MCF 10A (cell line): Measurements from ENCODE around the gene KCNIP1. TPM values are rescaled to one million over a fixed set of nuclear protein-coding genes. Genes with fewer than 3 reads are reported as not detected.
A peak's percentile ranks its signal among the peaks of the same experiment; 100 is the strongest.

Experiments
- BruUV-seq: library from RNA; stranded (reverse); fragments of 400-500 nt; replicated peaks from 2 replicates; lab custom pipeline; 2021; lab: Mats Ljungman, UMichigan
- CTCF ChIA-PET: fragments of 300-600 bp; sonication (Branson Sonifier 250); formaldehyde crosslinking; extraction: SDS; loops from one replicate; lab custom pipeline; 2021; ENCODE audit warnings: antibody characterized with exemption, inconsistent platforms; lab: Yijun Ruan, JAX
- POLR2A ChIA-PET: fragments of 300-600, 350-650 bp; sonication (Branson Sonifier 250); formaldehyde crosslinking; extraction: SDS; loops from one replicate; lab custom pipeline; 2020; ENCODE audit warnings: antibody characterized with exemption, inconsistent platforms; lab: Yijun Ruan, JAX
- DNase-seq: peaks from one replicate; pipeline ENCODE4 v3.0.0-alpha.2; 2018; ENCODE audit not compliant: unreplicated experiment
- H3K27ac Mint-ChIP-seq: one replicate; pipeline ENCODE4 v1.8.0; 2022; ENCODE audit warnings: mild to moderate bottlenecking, low read depth, mixed read lengths; ENCODE audit not compliant: unreplicated experiment
- H3K27me3 Mint-ChIP-seq: one replicate; pipeline ENCODE4 v1.8.0; 2022; ENCODE audit warnings: mixed read lengths; ENCODE audit not compliant: insufficient read depth, unreplicated experiment
- H3K36me3 Mint-ChIP-seq: one replicate; pipeline ENCODE4 v1.8.0; 2022; ENCODE audit warnings: mild to moderate bottlenecking, moderate library complexity, mixed read lengths; ENCODE audit not compliant: insufficient read depth, unreplicated experiment
- H3K4me1 Mint-ChIP-seq: one replicate; pipeline ENCODE4 v1.8.0; 2022; ENCODE audit warnings: mixed read lengths; ENCODE audit not compliant: insufficient read depth, unreplicated experiment
- H3K4me3 Mint-ChIP-seq: one replicate; pipeline ENCODE4 v1.8.0; 2022; ENCODE audit warnings: mild to moderate bottlenecking, moderate library complexity, mixed read lengths; ENCODE audit not compliant: unreplicated experiment
- H3K9me3 Mint-ChIP-seq: one replicate; pipeline ENCODE4 v1.8.0; 2022; ENCODE audit warnings: mixed read lengths; ENCODE audit not compliant: unreplicated experiment
- intact Hi-C: fragments of 100-400 bp; cut with micrococcal nuclease; formaldehyde crosslinking; loops from 2 replicates; pipeline ENCODE4 v1.14.1; 2022
- total RNA-seq: library from RNA; stranded (reverse); gene quantifications from 2 replicates; pipeline ENCODE4 v1.2.3, GENCODE V29; 2022
- TF ChIP-seq, protein P1 (sequence below): fragments of 200-600 bp; IDR thresholded peaks from one replicate; pipeline ENCODE4 v1.8.0; 2022; ENCODE audit warnings: antibody characterized with exemption, mild to moderate bottlenecking; ENCODE audit not compliant: unreplicated experiment

KCNIP1 gene
- total RNA-seq, 1 experiment from 2014 or later: not detected

DNA sequence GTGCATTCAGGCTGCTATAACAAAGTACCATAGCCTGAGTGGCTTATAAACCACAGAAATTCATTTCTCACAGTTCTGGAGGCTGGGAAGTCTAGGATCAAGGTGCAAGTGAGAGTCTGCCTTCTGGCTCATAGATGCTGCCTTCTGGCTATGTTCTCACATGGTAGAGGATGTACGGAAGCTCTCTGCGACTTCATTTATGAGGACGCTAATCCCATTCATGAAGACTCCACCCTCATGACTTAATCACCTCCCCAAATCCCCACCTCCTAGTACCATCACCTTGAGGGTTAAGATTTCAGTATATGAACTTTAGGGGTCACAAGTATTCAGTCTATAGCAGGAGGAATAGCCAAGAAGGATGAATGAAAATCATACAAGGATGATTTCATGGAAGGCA lies 37.3 kb upstream of the KCNIP1 start:
- intact Hi-C loops: no loop called here
- TF ChIP-seq, protein P1, sequence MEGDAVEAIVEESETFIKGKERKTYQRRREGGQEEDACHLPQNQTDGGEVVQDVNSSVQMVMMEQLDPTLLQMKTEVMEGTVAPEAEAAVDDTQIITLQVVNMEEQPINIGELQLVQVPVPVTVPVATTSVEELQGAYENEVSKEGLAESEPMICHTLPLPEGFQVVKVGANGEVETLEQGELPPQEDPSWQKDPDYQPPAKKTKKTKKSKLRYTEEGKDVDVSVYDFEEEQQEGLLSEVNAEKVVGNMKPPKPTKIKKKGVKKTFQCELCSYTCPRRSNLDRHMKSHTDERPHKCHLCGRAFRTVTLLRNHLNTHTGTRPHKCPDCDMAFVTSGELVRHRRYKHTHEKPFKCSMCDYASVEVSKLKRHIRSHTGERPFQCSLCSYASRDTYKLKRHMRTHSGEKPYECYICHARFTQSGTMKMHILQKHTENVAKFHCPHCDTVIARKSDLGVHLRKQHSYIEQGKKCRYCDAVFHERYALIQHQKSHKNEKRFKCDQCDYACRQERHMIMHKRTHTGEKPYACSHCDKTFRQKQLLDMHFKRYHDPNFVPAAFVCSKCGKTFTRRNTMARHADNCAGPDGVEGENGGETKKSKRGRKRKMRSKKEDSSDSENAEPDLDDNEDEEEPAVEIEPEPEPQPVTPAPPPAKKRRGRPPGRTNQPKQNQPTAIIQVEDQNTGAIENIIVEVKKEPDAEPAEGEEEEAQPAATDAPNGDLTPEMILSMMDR: no peak
- DNase-seq: no peak
- Mint-ChIP-seq H3K4me3 (no peak overlapping the region), H3K4me1 (no peaks in the 10 kb centered on the region), H3K36me3 (no peaks in the 10 kb centered on the region), H3K27me3 (no peaks in the 10 kb centered on the region), H3K27ac (no peak overlapping the region), H3K9me3 (no peaks in the 10 kb centered on the region)
- ChIA-PET CTCF (interaction anchor here (0.6 to 1.6 kb wide), 4 partner anchors 15 to 1545 kb away, joined by 4 to 9 read pairs (median 4); no protein-coding TSS in a partner anchor), POLR2A (interaction anchor here (0.7 to 1.3 kb wide), 5 partner anchors 8 to 148 kb away, joined by 3 to 13 read pairs (median 3); no protein-coding TSS in a partner anchor)
- BruUV-seq: no TSS peak

DNA sequence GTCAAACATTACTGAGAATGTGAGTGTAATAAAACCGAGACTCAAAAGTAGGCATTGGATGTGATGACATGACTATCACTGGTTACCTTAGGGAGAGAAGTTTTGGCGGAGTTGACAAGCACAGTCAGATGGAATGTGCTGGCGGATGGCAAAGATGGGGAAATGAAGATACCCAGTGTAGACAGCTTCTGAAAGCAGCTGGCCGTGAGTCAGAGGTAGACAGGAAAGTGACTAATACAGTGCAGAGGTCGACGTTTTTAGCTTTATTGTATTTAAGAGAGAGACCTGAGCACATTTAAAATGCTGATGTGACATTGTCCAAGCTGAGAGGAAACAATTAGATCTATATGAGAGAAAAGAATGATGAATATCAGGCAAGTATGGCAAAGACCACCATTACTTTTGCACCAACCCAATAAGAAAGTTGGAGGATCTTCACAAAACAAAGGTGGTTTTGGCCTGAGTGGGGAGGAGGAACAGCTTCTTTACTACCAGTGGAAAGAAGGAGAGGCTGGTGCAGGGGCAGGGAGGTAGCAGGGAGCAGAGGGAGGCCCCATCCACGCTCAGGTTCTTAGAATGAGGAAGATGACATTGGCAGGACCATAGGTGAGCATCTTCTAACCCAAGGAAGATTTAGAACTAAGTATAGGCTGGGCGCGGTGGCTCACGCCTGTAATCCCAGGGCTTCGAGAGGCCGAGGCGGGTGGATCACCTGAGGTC lies 36.7 kb upstream of the KCNIP1 start:
- intact Hi-C loops: loop anchor here (1.0 kb wide), 1 partner anchor 15 kb away; no protein-coding TSS in a partner anchor
- Mint-ChIP-seq H3K9me3 (no peaks in the 10 kb centered on the region), H3K4me1 (no peaks in the 10 kb centered on the region), H3K27ac (no peak overlapping the region), H3K27me3 (no peaks in the 10 kb centered on the region), H3K4me3 (no peak overlapping the region), H3K36me3 (no peaks in the 10 kb centered on the region)
- ChIA-PET POLR2A (interaction anchor here (0.6 to 1.3 kb wide), 5 partner anchors 9 to 1143 kb away, joined by 3 to 13 read pairs (median 3); no protein-coding TSS in a partner anchor), CTCF (interaction anchor here (0.6 to 1.6 kb wide), 4 partner anchors 16 to 1545 kb away, joined by 4 to 9 read pairs (median 4); no protein-coding TSS in a partner anchor)
- TF ChIP-seq, protein P1: no peak
- DNase-seq: peak; percentile 96
- BruUV-seq: no TSS peak

DNA sequence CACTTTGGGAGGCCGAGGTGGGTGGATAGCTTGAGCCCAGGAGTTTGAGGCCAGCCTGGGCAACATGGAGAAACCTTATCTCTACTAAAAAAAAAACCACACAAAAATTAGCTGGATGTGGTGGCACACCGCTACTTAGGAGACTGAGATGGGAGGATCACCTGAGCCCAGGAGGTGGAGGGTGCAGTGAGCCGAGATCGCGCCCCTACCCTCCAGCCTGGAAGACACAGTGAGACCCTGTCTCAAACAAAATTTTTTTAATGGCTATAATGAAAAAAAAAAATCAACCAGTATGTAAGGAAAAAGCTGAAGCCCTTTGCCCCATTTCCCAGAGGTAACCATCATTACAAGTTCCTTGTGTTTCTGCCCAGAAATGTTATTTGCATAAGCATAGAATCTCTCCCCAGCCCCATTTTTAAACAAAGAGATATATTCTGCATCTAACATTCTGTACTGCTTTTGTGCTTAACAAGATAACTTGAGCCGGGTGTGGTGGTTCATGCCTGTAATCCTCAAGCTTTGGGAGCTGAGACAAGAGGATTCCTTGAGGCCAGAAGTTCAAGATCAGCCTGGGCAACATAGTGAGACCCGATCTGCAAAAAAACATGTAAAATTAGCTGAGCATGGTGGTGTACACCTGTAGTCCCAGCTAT lies 35.1 kb upstream of the KCNIP1 start:
- CTCF ChIA-PET: interaction anchor here (0.6 kb wide), 1 partner anchor 33 kb away, joined by 3 read pairs; no protein-coding TSS in a partner anchor
- TF ChIP-seq, protein P1: no peak
- Mint-ChIP-seq H3K9me3 (no peaks in the 10 kb centered on the region), H3K27me3 (no peaks in the 10 kb centered on the region), H3K4me1 (no peaks in the 10 kb centered on the region), H3K4me3 (no peak overlapping the region), H3K36me3 (peaks cover 5% of the 10 kb centered on the region), H3K27ac (no peak overlapping the region)
- no TSS peak for BruUV-seq
- intact Hi-C loops: no loop called here
- POLR2A ChIA-PET: interaction anchor here (0.7 kb wide), 1 partner anchor 115 kb away, joined by 4 read pairs; no protein-coding TSS in a partner anchor
- DNase-seq: no peak

DNA sequence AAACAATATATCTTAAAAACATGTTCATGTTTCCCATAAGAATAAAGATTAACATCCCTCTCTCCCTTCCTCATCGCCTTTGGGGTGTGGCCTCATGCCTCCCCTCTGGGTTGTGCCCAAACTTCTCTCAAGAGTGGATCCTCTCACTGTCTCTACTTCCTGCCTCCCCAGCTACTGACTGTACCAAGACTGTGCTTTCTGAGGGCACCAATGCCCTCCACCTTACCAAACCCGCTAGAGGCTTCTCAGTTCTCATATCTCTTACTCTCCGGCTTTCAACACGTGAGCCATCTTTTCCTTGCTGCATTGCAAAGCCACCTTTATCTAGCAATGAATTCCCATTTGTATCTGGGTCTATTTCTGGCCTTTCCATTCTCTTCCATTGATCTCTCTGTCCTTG lies 34.4 kb upstream of the KCNIP1 start:
- DNase-seq: no peak
- CTCF ChIA-PET: interaction anchor here (0.6 to 1.1 kb wide), 2 partner anchors 163 to 277 kb away, joined by 3 to 4 read pairs; no protein-coding TSS in a partner anchor
- TF ChIP-seq, protein P1: no peak
- Mint-ChIP-seq H3K36me3 (peaks cover 6% of the 10 kb centered on the region), H3K4me1 (no peaks in the 10 kb centered on the region), H3K4me3 (no peak overlapping the region), H3K9me3 (no peaks in the 10 kb centered on the region), H3K27ac (no peak overlapping the region), H3K27me3 (no peaks in the 10 kb centered on the region)
- BruUV-seq: no TSS peak
- POLR2A ChIA-PET: no interaction called here
- intact Hi-C loops: no loop called here
